Astrocyte of the cerebellum (primary cell): ENCODE results near the gene FAM131A.

Experiments
- DNase-seq: peaks from one replicate; pipeline ENCODE4 v3.0.0-alpha.2; 2011; ENCODE audit warnings: low read depth
- H3K4me3 ChIP-seq: 2 replicates; pipeline ENCODE4 v1.5.1; 2011; ENCODE audit warnings: mild to moderate bottlenecking, low read depth, low read length, moderate library complexity
- CTCF ChIP-seq: IDR thresholded peaks from 2 replicates; pipeline ENCODE4 v1.5.1; 2012; ENCODE audit warnings: low read length, low read depth, moderate library complexity, mild to moderate bottlenecking; ENCODE audit errors: missing control alignments
- in situ Hi-C: cut with HindIII; loops from 2 replicates; pipeline ENCODE4 v1.10.0; 2017; ENCODE audit warnings: low sequenced_read_pairs

The FAM131A gene

GRCh38 chr3:184388936-184389230 lies 51.5 kb downstream of the FAM131A start:
- DNase-seq: no peak
- TF ChIP-seq CTCF: no peak
- in situ Hi-C loops: no loop called here
- H3K4me3 ChIP-seq: no peak overlapping the region

- TF ChIP-seq CTCF: no peak
- no peak for DNase-seq
- in situ Hi-C loops: no loop called here
- H3K4me3 ChIP-seq: no peak overlapping the region
Observed at GRCh38 chr3:184389384-184389783, 52.0 kb downstream of the FAM131A start.

- TF ChIP-seq CTCF: no peak
- in situ Hi-C loops: no loop called here
- DNase-seq: no peak
- no peak overlapping the region for H3K4me3 ChIP-seq
Observed at GRCh38 chr3:184389935-184390528, 52.6 kb downstream of the FAM131A start.

- H3K4me3 ChIP-seq: no peak overlapping the region
- TF ChIP-seq CTCF: no peak
- in situ Hi-C loops: no loop called here
- DNase-seq: no peak
Observed at GRCh38 chr3:184391266-184391665, 53.9 kb downstream of the FAM131A start.

GRCh38 chr3:184395320-184395660 lies 57.9 kb downstream of the FAM131A start:
- in situ Hi-C loops: no loop called here
- DNase-seq: no peak
- TF ChIP-seq CTCF: no peak
- H3K4me3 ChIP-seq: no peak overlapping the region
